GM19397 (cell line): ENCODE results near the gene PPM1B.
A peak's percentile ranks its signal among the peaks of the same experiment; 100 is the strongest.
"Not testable (repeated sequence)": the region's sequence is repeated elsewhere in the genome, so short reads cannot be mapped to it uniquely, and the experiment has no call there.

Source experiments
- ATAC-seq: cut with Tn5 transposase; IDR thresholded peaks from one replicate; pipeline ENCODE4 v1.9.1; 2021; ENCODE audit warnings: mild to moderate bottlenecking, moderate library complexity; ENCODE audit not compliant: unreplicated experiment

Gene PPM1B

GRCh38 chr2:44155666-44156446 is 12.8 kb upstream of the PPM1B start:
- ATAC-seq, result no peak

GRCh38 chr2:44163777-44164176 is 4.9 kb upstream of the PPM1B start:
- no peak for ATAC-seq

- no peak for ATAC-seq
Observed at GRCh38 chr2:44164617-44165016, 4.1 kb upstream of the PPM1B start.

- ATAC-seq, result no peak
Observed at GRCh38 chr2:44166096-44166495, 2.6 kb upstream of the PPM1B start.

- ATAC-seq, result no peak
Observed at GRCh38 chr2:44167311-44167907, 1.3 kb upstream of the PPM1B start.

GRCh38 chr2:44167908-44168680 is 581 bp upstream of the PPM1B start:
- ATAC-seq, result peak; percentile 84

- ATAC-seq, result peak; percentile 5
Observed at GRCh38 chr2:44169155-44169898, 652 bp downstream of the PPM1B start.

GRCh38 chr2:44170311-44170717 is 1.6 kb downstream of the PPM1B start:
- no peak for ATAC-seq

- ATAC-seq, result no peak
Observed at GRCh38 chr2:44171018-44171417, 2.3 kb downstream of the PPM1B start.

- ATAC-seq, result not testable (repeated sequence)
Observed at GRCh38 chr2:44171442-44171841, 2.8 kb downstream of the PPM1B start.

- no peak for ATAC-seq
Observed at GRCh38 chr2:44172576-44172975, 3.9 kb downstream of the PPM1B start.

- no peak for ATAC-seq
Observed at GRCh38 chr2:44178950-44179349, 10.3 kb downstream of the PPM1B start.

GRCh38 chr2:44181648-44182047 is 13.0 kb downstream of the PPM1B start:
- no peak for ATAC-seq

- no peak for ATAC-seq
Observed at GRCh38 chr2:44184106-44184505, 15.4 kb downstream of the PPM1B start.

GRCh38 chr2:44186810-44187209 is 18.1 kb downstream of the PPM1B start:
- no peak for ATAC-seq

- no peak for ATAC-seq
Observed at GRCh38 chr2:44187251-44187650, 18.6 kb downstream of the PPM1B start.

GRCh38 chr2:44188696-44189095 is 20.0 kb downstream of the PPM1B start:
- no peak for ATAC-seq

GRCh38 chr2:44189104-44189503 is 20.4 kb downstream of the PPM1B start:
- ATAC-seq, result no peak

- no peak for ATAC-seq
Observed at GRCh38 chr2:44190526-44190925, 21.9 kb downstream of the PPM1B start.

GRCh38 chr2:44191739-44192138 is 23.1 kb downstream of the PPM1B start:
- peak; percentile 63 for ATAC-seq

GRCh38 chr2:44192646-44193045 is 24.0 kb downstream of the PPM1B start:
- no peak for ATAC-seq
